HepG2 (cell line): Measurements from ENCODE around the gene ZNF584. TPM values are rescaled to one million over a fixed set of nuclear protein-coding genes. Genes with fewer than 3 reads are reported as not detected.

ENCODE experiments used
- CEBPB ChIP-seq: IDR thresholded peaks from 2 replicates; pipeline ENCODE4 v1.6.1; 2011; ENCODE audit warnings: low read depth, low read length, improper control_type of control experiment, borderline replicate concordance
- HDAC2 ChIP-seq: sonication (generic); formaldehyde crosslinking; IDR thresholded peaks from 2 replicates; pipeline ENCODE4 v1.4.0; 2020; ENCODE audit warnings: missing genetic modification reagents
- HHEX ChIP-seq: IDR thresholded peaks from 2 replicates; pipeline ENCODE4 v1.6.1; 2016; ENCODE audit warnings: control low read depth
- IKZF1 ChIP-seq: fragments of 450-650 bp; IDR thresholded peaks from 2 replicates; pipeline ENCODE4 v1.7.1; 2016
- IKZF4 ChIP-seq: sonication (generic); formaldehyde crosslinking; IDR thresholded peaks from 2 replicates; pipeline ENCODE4 v1.5.1; 2020; ENCODE audit warnings: borderline replicate concordance, mild to moderate bottlenecking, low read depth, missing genetic modification reagents; ENCODE audit errors: not compliant biosample characterization
- MXI1 ChIP-seq: IDR thresholded peaks from 3 replicates; pipeline ENCODE4 v1.6.1; 2012; ENCODE audit warnings: low read depth, low read length, inconsistent platforms, borderline replicate concordance
- NR2F1 ChIP-seq, 2 experiments: fragments of 450-650 bp in 1 of 2; formaldehyde crosslinking in 1 of 2; IDR thresholded peaks; 2 replicates each; pipeline versions ENCODE4 v1.5.0 to v1.6.1; 2016 to 2020; ENCODE audit warnings: mild to moderate bottlenecking in 1 of 2, missing compliant biosample characterization in 1 of 2, missing genetic modification reagents in 1 of 2, moderate library complexity in 1 of 2
- ZFP36L2 ChIP-seq: sonication (generic); formaldehyde crosslinking; IDR thresholded peaks from 2 replicates; pipeline ENCODE4 v1.4.0; 2020; ENCODE audit warnings: missing genetic modification reagents
- ZNF558 ChIP-seq: sonication (generic); formaldehyde crosslinking; IDR thresholded peaks from 2 replicates; pipeline ENCODE4 v1.9.0; 2022; ENCODE audit warnings: mild to moderate bottlenecking, missing genetic modification reagents, borderline replicate concordance
- ZNF703 ChIP-seq: sonication (generic); formaldehyde crosslinking; IDR thresholded peaks from 2 replicates; pipeline ENCODE4 v1.5.1; 2020; ENCODE audit warnings: missing genetic modification reagents, mild to moderate bottlenecking, moderate library complexity, borderline replicate concordance
- ZNF737 ChIP-seq: sonication (generic); formaldehyde crosslinking; IDR thresholded peaks from 2 replicates; pipeline ENCODE4 v1.5.0; 2020; ENCODE audit warnings: missing genetic modification reagents, mild to moderate bottlenecking, borderline replicate concordance
- ZNF83 ChIP-seq: sonication (generic); formaldehyde crosslinking; IDR thresholded peaks from 2 replicates; pipeline ENCODE4 v1.4.0; 2020; ENCODE audit warnings: missing genetic modification reagents, mild to moderate bottlenecking, borderline replicate concordance
- polyA plus RNA-seq, 8 experiments: library from polyadenylated mRNA; depleted of rRNA in 3 of 8; stranded (reverse) in 7 of 8; unstranded in 1 of 8; fragments of >200 nt; fragmentation: Illumina TruSeq in 4 of 8; extraction: Trizol in 4 of 8; gene quantifications; 2 replicates each; pipeline versions ENCODE4 v1.2.1 to v1.2.3, GENCODE V29; 2011 to 2016; ENCODE audit warnings: low read depth in 4 of 8, missing spikeins in 1 of 8, mixed read lengths in 1 of 8; ENCODE audit not compliant: insufficient read depth in 1 of 8
- total RNA-seq, 5 experiments: library from RNA; depleted of rRNA; stranded (reverse); fragments of >200 nt; fragmentation: Illumina TruSeq; extraction: Trizol; gene quantifications; 2 replicates each; pipeline ENCODE4 v1.2.3, GENCODE V29; 2016; ENCODE audit warnings: low read depth in 1 of 5
- TF ChIP-seq, protein P1 (sequence below): sonication (generic); formaldehyde crosslinking; IDR thresholded peaks from 2 replicates; pipeline ENCODE4 v1.4.0; 2020; ENCODE audit warnings: missing genetic modification reagents
- TF ChIP-seq, protein P2 (sequence below): IDR thresholded peaks from 2 replicates; pipeline ENCODE4 v1.6.1; 2016; ENCODE audit warnings: missing compliant biosample characterization, missing genetic modification reagents, borderline replicate concordance
- TF ChIP-seq, protein P3 (sequence below): IDR thresholded peaks from 2 replicates; pipeline ENCODE4 v1.4.0; 2020; ENCODE audit warnings: mild to moderate bottlenecking, missing genetic modification reagents

ZNF584 gene
- total and polyA plus RNA-seq, 2 of the 13 experiments (the other 11 are each of a cell fraction or from before 2014, with no cell fraction given): 2.4 to 7.0 TPM

DNA sequence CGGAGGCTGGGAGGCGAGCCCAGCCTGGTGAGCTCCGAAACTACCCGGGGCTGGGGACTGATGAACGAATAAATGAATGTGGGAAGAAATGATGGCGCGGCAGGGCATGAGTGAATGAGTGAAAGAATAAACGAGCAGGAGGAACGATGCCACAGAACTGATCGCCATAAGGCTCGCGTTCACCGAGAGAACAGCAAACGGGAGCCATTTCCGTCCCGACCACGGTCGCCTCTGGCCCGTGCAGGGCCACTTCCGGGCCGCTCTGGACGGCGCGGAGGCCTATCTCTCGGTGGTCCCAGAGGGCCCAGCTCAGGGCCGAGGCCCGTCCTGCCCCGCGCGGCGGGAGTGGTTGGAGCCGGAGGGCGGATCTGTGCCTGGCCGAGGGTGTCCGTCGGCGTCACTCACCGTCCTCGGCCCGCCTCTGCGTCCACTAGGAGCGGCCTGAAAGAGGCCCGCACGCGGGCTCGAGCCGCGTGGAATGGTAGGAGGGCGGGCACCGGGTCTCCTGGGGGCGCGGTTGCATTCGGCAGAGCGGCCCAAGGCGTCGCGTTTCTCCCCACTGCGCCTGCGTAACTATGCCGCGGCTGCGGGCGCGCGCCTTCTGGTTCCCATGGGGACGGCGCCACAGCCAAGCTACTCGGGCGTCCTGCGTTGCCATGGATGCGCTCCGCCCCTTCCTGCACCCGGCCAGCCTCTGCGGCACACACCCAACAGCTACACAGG, 46.0 kb upstream of the ZNF584 start, which contains the start of gene ZNF497 (continued):
- TF ChIP-seq, protein P1, sequence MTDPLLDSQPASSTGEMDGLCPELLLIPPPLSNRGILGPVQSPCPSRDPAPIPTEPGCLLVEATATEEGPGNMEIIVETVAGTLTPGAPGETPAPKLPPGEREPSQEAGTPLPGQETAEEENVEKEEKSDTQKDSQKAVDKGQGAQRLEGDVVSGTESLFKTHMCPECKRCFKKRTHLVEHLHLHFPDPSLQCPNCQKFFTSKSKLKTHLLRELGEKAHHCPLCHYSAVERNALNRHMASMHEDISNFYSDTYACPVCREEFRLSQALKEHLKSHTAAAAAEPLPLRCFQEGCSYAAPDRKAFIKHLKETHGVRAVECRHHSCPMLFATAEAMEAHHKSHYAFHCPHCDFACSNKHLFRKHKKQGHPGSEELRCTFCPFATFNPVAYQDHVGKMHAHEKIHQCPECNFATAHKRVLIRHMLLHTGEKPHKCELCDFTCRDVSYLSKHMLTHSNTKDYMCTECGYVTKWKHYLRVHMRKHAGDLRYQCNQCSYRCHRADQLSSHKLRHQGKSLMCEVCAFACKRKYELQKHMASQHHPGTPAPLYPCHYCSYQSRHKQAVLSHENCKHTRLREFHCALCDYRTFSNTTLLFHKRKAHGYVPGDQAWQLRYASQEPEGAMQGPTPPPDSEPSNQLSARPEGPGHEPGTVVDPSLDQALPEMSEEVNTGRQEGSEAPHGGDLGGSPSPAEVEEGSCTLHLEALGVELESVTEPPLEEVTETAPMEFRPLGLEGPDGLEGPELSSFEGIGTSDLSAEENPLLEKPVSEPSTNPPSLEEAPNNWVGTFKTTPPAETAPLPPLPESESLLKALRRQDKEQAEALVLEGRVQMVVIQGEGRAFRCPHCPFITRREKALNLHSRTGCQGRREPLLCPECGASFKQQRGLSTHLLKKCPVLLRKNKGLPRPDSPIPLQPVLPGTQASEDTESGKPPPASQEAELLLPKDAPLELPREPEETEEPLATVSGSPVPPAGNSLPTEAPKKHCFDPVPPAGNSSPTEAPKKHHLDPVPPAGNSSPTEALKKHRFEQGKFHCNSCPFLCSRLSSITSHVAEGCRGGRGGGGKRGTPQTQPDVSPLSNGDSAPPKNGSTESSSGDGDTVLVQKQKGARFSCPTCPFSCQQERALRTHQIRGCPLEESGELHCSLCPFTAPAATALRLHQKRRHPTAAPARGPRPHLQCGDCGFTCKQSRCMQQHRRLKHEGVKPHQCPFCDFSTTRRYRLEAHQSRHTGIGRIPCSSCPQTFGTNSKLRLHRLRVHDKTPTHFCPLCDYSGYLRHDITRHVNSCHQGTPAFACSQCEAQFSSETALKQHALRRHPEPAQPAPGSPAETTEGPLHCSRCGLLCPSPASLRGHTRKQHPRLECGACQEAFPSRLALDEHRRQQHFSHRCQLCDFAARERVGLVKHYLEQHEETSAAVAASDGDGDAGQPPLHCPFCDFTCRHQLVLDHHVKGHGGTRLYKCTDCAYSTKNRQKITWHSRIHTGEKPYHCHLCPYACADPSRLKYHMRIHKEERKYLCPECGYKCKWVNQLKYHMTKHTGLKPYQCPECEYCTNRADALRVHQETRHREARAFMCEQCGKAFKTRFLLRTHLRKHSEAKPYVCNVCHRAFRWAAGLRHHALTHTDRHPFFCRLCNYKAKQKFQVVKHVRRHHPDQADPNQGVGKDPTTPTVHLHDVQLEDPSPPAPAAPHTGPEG (CRISPR knock-in tag): peak; percentile 67
- TF ChIP-seq ZNF737 (CRISPR knock-in tag) (no peak; the same call in 1 of the 2 replicates), ZNF83 (CRISPR knock-in tag) (no peak), IKZF4 (CRISPR knock-in tag) (no peak), CEBPB (no peak), HHEX (CRISPR knock-in tag) (no peak), NR2F1 (CRISPR knock-in tag; IDR thresholded peaks at IDR 0.05) (no peak), ZNF558 (CRISPR knock-in tag) (peak; percentile 63), ZFP36L2 (CRISPR knock-in tag) (no peak), MXI1 (peak; percentile 100), HDAC2 (CRISPR knock-in tag) (peak; percentile 82), ZNF703 (CRISPR knock-in tag) (no peak), IKZF1 (no peak)
- TF ChIP-seq, protein P2, sequence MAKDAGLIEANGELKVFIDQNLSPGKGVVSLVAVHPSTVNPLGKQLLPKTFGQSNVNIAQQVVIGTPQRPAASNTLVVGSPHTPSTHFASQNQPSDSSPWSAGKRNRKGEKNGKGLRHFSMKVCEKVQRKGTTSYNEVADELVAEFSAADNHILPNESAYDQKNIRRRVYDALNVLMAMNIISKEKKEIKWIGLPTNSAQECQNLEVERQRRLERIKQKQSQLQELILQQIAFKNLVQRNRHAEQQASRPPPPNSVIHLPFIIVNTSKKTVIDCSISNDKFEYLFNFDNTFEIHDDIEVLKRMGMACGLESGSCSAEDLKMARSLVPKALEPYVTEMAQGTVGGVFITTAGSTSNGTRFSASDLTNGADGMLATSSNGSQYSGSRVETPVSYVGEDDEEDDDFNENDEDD (CRISPR knock-in tag): peak; percentile 84
- TF ChIP-seq, protein P3, sequence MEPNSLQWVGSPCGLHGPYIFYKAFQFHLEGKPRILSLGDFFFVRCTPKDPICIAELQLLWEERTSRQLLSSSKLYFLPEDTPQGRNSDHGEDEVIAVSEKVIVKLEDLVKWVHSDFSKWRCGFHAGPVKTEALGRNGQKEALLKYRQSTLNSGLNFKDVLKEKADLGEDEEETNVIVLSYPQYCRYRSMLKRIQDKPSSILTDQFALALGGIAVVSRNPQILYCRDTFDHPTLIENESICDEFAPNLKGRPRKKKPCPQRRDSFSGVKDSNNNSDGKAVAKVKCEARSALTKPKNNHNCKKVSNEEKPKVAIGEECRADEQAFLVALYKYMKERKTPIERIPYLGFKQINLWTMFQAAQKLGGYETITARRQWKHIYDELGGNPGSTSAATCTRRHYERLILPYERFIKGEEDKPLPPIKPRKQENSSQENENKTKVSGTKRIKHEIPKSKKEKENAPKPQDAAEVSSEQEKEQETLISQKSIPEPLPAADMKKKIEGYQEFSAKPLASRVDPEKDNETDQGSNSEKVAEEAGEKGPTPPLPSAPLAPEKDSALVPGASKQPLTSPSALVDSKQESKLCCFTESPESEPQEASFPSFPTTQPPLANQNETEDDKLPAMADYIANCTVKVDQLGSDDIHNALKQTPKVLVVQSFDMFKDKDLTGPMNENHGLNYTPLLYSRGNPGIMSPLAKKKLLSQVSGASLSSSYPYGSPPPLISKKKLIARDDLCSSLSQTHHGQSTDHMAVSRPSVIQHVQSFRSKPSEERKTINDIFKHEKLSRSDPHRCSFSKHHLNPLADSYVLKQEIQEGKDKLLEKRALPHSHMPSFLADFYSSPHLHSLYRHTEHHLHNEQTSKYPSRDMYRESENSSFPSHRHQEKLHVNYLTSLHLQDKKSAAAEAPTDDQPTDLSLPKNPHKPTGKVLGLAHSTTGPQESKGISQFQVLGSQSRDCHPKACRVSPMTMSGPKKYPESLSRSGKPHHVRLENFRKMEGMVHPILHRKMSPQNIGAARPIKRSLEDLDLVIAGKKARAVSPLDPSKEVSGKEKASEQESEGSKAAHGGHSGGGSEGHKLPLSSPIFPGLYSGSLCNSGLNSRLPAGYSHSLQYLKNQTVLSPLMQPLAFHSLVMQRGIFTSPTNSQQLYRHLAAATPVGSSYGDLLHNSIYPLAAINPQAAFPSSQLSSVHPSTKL (CRISPR knock-in tag): peak; percentile 63
